Tibial nerve (tissue), 4 donors: ENCODE measurements around the gene OLFM2. TPM values are rescaled to one million over a fixed set of nuclear protein-coding genes. Genes with fewer than 3 reads are reported as not detected.
A peak's percentile ranks its signal among the peaks of the same experiment; 100 is the strongest.

Experiments
- DNase-seq, 2 donors: peaks; one replicate each; pipeline ENCODE4 v3.0.0-alpha.2; 2019; ENCODE audit warnings: low spot score in 2 of 2
- H3K27ac ChIP-seq, 4 donors: fragments of 200-600 bp; sonication (generic) in 3 of 4; one replicate each; pipeline ENCODE4 v1.5.1; 2017 to 2019; ENCODE audit warnings: mild to moderate bottlenecking in 1 of 4
- H3K27me3 ChIP-seq, 2 donors: fragments of 200-600 bp; sonication (generic) in 1 of 2; one replicate each; pipeline versions ENCODE4 v1.5.1 to v1.6.0; 2017 to 2019
- H3K36me3 ChIP-seq, 3 donors: fragments of 200-600 bp; sonication (generic); one replicate each; pipeline ENCODE4 v1.5.1; 2018 to 2019
- H3K4me1 ChIP-seq, 4 donors: fragments of 200-600 bp; sonication (generic) in 3 of 4; one replicate each; pipeline ENCODE4 v1.5.1; 2017 to 2019
- H3K4me3 ChIP-seq, 4 donors: fragments of 200-600 bp; sonication (generic) in 3 of 4; one replicate each; pipeline ENCODE4 v1.5.1; 2017 to 2019; ENCODE audit warnings: mild to moderate bottlenecking in 1 of 4, moderate library complexity in 1 of 4
- H3K9me3 ChIP-seq, 4 donors: fragments of 200-600 bp; sonication (generic) in 3 of 4; one replicate each; pipeline ENCODE4 v1.5.1; 2017 to 2019
- CTCF ChIP-seq, 5 experiments: fragments of 200-600 bp in 3 of 5; fragments of 450-650 bp in 2 of 5; sonication (generic) in 3 of 5; IDR thresholded peaks; one replicate each; pipeline ENCODE4 v1.5.1; 2016 to 2019; ENCODE audit warnings: antibody characterized with exemption in 5 of 5, mild to moderate bottlenecking in 3 of 5, moderate library complexity in 2 of 5
- EP300 ChIP-seq, 2 donors: sonication (generic); formaldehyde crosslinking; IDR thresholded peaks; one replicate each; pipeline ENCODE4 v1.6.1; 2017; ENCODE audit warnings: antibody characterized with exemption in 2 of 2, mild to moderate bottlenecking in 1 of 2
- POLR2A ChIP-seq, 2 donors: fragments of 450-650 bp; IDR thresholded peaks; one replicate each; pipeline ENCODE4 v1.6.1; 2017; ENCODE audit warnings: antibody characterized with exemption in 2 of 2, mild to moderate bottlenecking in 2 of 2, moderate library complexity in 2 of 2
- WGBS, 2 donors: methylation state at CpG; one replicate each; pipeline ENCODE4 v1.1.5; 2018; 5-methylcytosine and 5-hydroxymethylcytosine counted together
- total RNA-seq, 4 donors: library from RNA; depleted of rRNA; stranded (reverse); fragments of >200 nt; gene quantifications; one replicate each; pipeline ENCODE4 v1.1.0, GENCODE V29; 2016

Gene OLFM2
- total RNA-seq, 4 donors from 2014 or later, result 4.8 to 12.6 (median 8.8) TPM

- H3K4me3 ChIP-seq, result no peak overlapping the region
- 79 to 86% methylated on average over 8 of the region's 8 CpGs for WGBS, 2 donors
- no peaks in the 10 kb centered on the region for H3K9me3 ChIP-seq
- peak overlapping the region in 1 of 4 donors; percentile 31 for H3K27ac ChIP-seq
- H3K36me3 ChIP-seq, result peaks cover 0 to 95% (median 4%) of the 10 kb centered on the region in 3 donors
- no peaks in the 10 kb centered on the region for H3K27me3 ChIP-seq
- TF ChIP-seq POLR2A (IDR thresholded peaks at IDR 0.05), result no peak
- no peak for TF ChIP-seq CTCF (IDR thresholded peaks at IDR 0.05)
- TF ChIP-seq EP300 (IDR thresholded peaks at IDR 0.05), result no peak
- peaks cover 0 to 3% (median 0%) of the 10 kb centered on the region in 4 donors for H3K4me1 ChIP-seq
- DNase-seq, result no peak
Measured at GRCh38 chr19:9970481-9970880, 34.2 kb upstream of the OLFM2 start.

GRCh38 chr19:9969688-9969975 lies 33.3 kb upstream of the OLFM2 start:
- H3K36me3 ChIP-seq, result peaks cover 0 to 94% (median 4%) of the 10 kb centered on the region in 3 donors
- TF ChIP-seq POLR2A (IDR thresholded peaks at IDR 0.05) (no peak), CTCF (IDR thresholded peaks at IDR 0.05) (no peak), EP300 (IDR thresholded peaks at IDR 0.05) (no peak)
- no peak for DNase-seq
- H3K9me3 ChIP-seq, result no peaks in the 10 kb centered on the region
- 72 to 75% methylated on average over 2 of the region's 2 CpGs for WGBS, 2 donors
- H3K4me1 ChIP-seq, result peaks cover 0 to 3% (median 0%) of the 10 kb centered on the region in 4 donors
- no peak overlapping the region for H3K4me3 ChIP-seq
- H3K27ac ChIP-seq, result no peak overlapping the region
- H3K27me3 ChIP-seq, result no peaks in the 10 kb centered on the region

GRCh38 chr19:9968820-9969687 lies 32.7 kb upstream of the OLFM2 start:
- Histone ChIP-seq H3K4me1 (peaks cover 0 to 3% (median 0%) of the 10 kb centered on the region in 4 donors), H3K27me3 (no peaks in the 10 kb centered on the region), H3K4me3 (no peak overlapping the region), H3K9me3 (no peaks in the 10 kb centered on the region), H3K36me3 (peaks cover 0 to 93% (median 4%) of the 10 kb centered on the region in 3 donors), H3K27ac (no peak overlapping the region)
- TF ChIP-seq POLR2A (IDR thresholded peaks at IDR 0.05) (no peak), EP300 (IDR thresholded peaks at IDR 0.05) (no peak), CTCF (IDR thresholded peaks at IDR 0.05) (no peak)
- 75 to 76% methylated on average over 7 to 8 of the region's 8 CpGs for WGBS, 2 donors
- DNase-seq, result no peak

GRCh38 chr19:9967326-9967725 lies 31.0 kb upstream of the OLFM2 start:
- no peak for DNase-seq
- no peaks in the 10 kb centered on the region for H3K27me3 ChIP-seq
- peaks cover 0 to 93% (median 0%) of the 10 kb centered on the region in 3 donors for H3K36me3 ChIP-seq
- WGBS, 2 donors, result 62 to 65% methylated on average over 3 to 4 of the region's 4 CpGs
- peaks cover 0 to 3% (median 0%) of the 10 kb centered on the region in 4 donors for H3K4me1 ChIP-seq
- TF ChIP-seq CTCF (IDR thresholded peaks at IDR 0.05) (no peak), EP300 (IDR thresholded peaks at IDR 0.05) (no peak), POLR2A (IDR thresholded peaks at IDR 0.05) (no peak)
- no peak overlapping the region for H3K4me3 ChIP-seq
- no peak overlapping the region for H3K27ac ChIP-seq
- H3K9me3 ChIP-seq, result no peaks in the 10 kb centered on the region

- TF ChIP-seq CTCF (IDR thresholded peaks at IDR 0.05), result no peak
- no peak for TF ChIP-seq POLR2A (IDR thresholded peaks at IDR 0.05)
- no peak for TF ChIP-seq EP300 (IDR thresholded peaks at IDR 0.05)
- 55 to 56% methylated on average over 13 to 26 of the region's 29 CpGs for WGBS, 2 donors
- H3K4me1 ChIP-seq, result peaks cover 0 to 3% (median 0%) of the 10 kb centered on the region in 4 donors
- no peaks in the 10 kb centered on the region for H3K27me3 ChIP-seq
- H3K4me3 ChIP-seq, result no peak overlapping the region
- H3K27ac ChIP-seq, result no peak overlapping the region
- no peaks in the 10 kb centered on the region for H3K9me3 ChIP-seq
- peaks cover 0 to 92% (median 0%) of the 10 kb centered on the region in 3 donors for H3K36me3 ChIP-seq
- DNase-seq, result no peak
Measured at GRCh38 chr19:9966448-9966847, 30.1 kb upstream of the OLFM2 start.
